K562 (cell line): Measurements from ENCODE around the gene NAIF1. TPM values are rescaled to one million over a fixed set of nuclear protein-coding genes. Genes with fewer than 3 reads are reported as not detected.
A peak's percentile ranks its signal among the peaks of the same experiment; 100 is the strongest.

ENCODE experiments used
- CCAR2 ChIP-seq: fragments of 200-400 bp; formaldehyde crosslinking; IDR thresholded peaks from 2 replicates; pipeline ENCODE4 v1.6.1; 2017; ENCODE audit warnings: mild to moderate bottlenecking, low read depth, low read length
- DDX20 ChIP-seq: fragments of 450-650 bp; IDR thresholded peaks from 2 replicates; pipeline ENCODE4 v1.6.1; 2016; ENCODE audit warnings: missing genetic modification characterization, low read depth, mild to moderate bottlenecking, missing compliant biosample characterization, moderate library complexity
- FOXO4 ChIP-seq: fragments of 450-650 bp; formaldehyde crosslinking; IDR thresholded peaks from 2 replicates; pipeline ENCODE4 v1.4.0; 2020; ENCODE audit warnings: mild to moderate bottlenecking, moderate library complexity
- GATA2 ChIP-seq: sonication (generic); formaldehyde crosslinking; IDR thresholded peaks from 2 replicates; pipeline ENCODE4 v1.4.0; 2020; ENCODE audit warnings: mild to moderate bottlenecking, missing genetic modification reagents
- HDAC3 ChIP-seq: fragments of 450-650 bp; IDR thresholded peaks from 2 replicates; pipeline ENCODE4 v1.6.1; 2018; ENCODE audit warnings: borderline replicate concordance, mild to moderate bottlenecking, moderate library complexity; ENCODE audit not compliant: partially characterized antibody
- MAZ ChIP-seq, 2 experiments: fragments of 450-650 bp in 1 of 2; sonication (generic) in 1 of 2; formaldehyde crosslinking; IDR thresholded peaks in 1 of 2; conservative IDR thresholded peaks in 1 of 2; 2 replicates each; pipeline versions ENCODE4 v1.4.0 to v1.5.0; 2020; ENCODE audit warnings: mild to moderate bottlenecking in 1 of 2, missing genetic modification reagents in 1 of 2
- MECOM ChIP-seq: fragments of 250-450 bp; sonication (Bioruptor Pico); IDR thresholded peaks from 2 replicates; pipeline ENCODE4 v1.8.0; 2022; ENCODE audit warnings: inconsistent platforms
- MEIS2 ChIP-seq: fragments of 450-650 bp; IDR thresholded peaks from 2 replicates; pipeline ENCODE4 v1.6.1; 2014; ENCODE audit warnings: mild to moderate bottlenecking; ENCODE audit not compliant: partially characterized antibody
- NEUROD1 ChIP-seq: fragments of 150-350 bp; IDR thresholded peaks from 2 replicates; pipeline ENCODE4 v1.6.1; 2014; ENCODE audit warnings: borderline replicate concordance, low read length, low read depth; ENCODE audit not compliant: partially characterized antibody
- SMARCA4 ChIP-seq: fragments of 450-650 bp; IDR thresholded peaks from 2 replicates; pipeline ENCODE4 v1.6.1; 2016
- SREBF2 ChIP-seq: sonication (generic); formaldehyde crosslinking; IDR thresholded peaks from 2 replicates; pipeline ENCODE4 v1.4.0; 2020; ENCODE audit warnings: mild to moderate bottlenecking, missing genetic modification reagents
- TSC22D4 ChIP-seq: fragments of 450-650 bp; IDR thresholded peaks from 2 replicates; pipeline ENCODE4 v1.6.1; 2016; ENCODE audit warnings: missing genetic modification characterization, missing biosample characterization, control low read depth
- ZNF174 ChIP-seq: fragments of 250-450 bp; sonication (Bioruptor Pico); IDR thresholded peaks from 2 replicates; pipeline ENCODE4 v1.4.0; 2020; ENCODE audit warnings: mild to moderate bottlenecking
- ZNF695 ChIP-seq: fragments of 450-650 bp; formaldehyde crosslinking; IDR thresholded peaks from 2 replicates; pipeline ENCODE4 v1.4.0; 2020; ENCODE audit warnings: mild to moderate bottlenecking, moderate library complexity
- polyA plus RNA-seq, 8 experiments: library from polyadenylated mRNA; depleted of rRNA in 4 of 8; stranded (reverse) in 5 of 8; unstranded in 3 of 8; fragments of >200 nt; fragmentation: Nextera tagmentation in 2 of 8; fragmentation: Illumina TruSeq in 1 of 8; extraction: Ambion mirVana in 2 of 8; extraction: Trizol in 1 of 8; gene quantifications; 2 replicates each; pipeline versions ENCODE4 v1.2.1 to v1.2.3, GENCODE V29; 2011 to 2014; ENCODE audit warnings: inconsistent platforms in 1 of 8, missing spikeins in 1 of 8
- total RNA-seq, 7 experiments: library from RNA; depleted of rRNA in 6 of 7; stranded (reverse); fragments of >200 nt in 6 of 7; fragmentation: Illumina TruSeq in 2 of 7; extraction: Trizol in 2 of 7; gene quantifications; 2 replicates each; pipeline versions ENCODE4 v1.2.1 to v1.2.3, GENCODE V29; 2011 to 2021; ENCODE audit warnings: low replicate concordance in 1 of 7
- TF ChIP-seq, protein P1 (sequence below), 2 experiments: fragments of 450-650 bp in 1 of 2; IDR thresholded peaks; 2 replicates each; pipeline ENCODE4 v1.6.1; 2011 to 2017; ENCODE audit warnings: low read depth in 2 of 2, antibody characterized with exemption in 1 of 2, borderline replicate concordance in 1 of 2, low read length in 1 of 2, mild to moderate bottlenecking in 1 of 2, mixed read lengths in 1 of 2; ENCODE audit not compliant: control insufficient read depth in 1 of 2
- TF ChIP-seq, protein P2 (sequence below), 2 experiments: fragments of 450-650 bp in 1 of 2; sonication (generic) in 1 of 2; formaldehyde crosslinking in 1 of 2; IDR thresholded peaks in 1 of 2; conservative IDR thresholded peaks in 1 of 2; 2 replicates each; pipeline versions ENCODE4 v1.6.1 to v1.8.1; 2016 to 2023; ENCODE audit warnings: mild to moderate bottlenecking in 2 of 2, moderate library complexity in 2 of 2, inconsistent platforms in 1 of 2, missing genetic modification reagents in 1 of 2
- TF ChIP-seq, protein P3 (sequence below): fragments of 450-650 bp; IDR thresholded peaks from 2 replicates; pipeline ENCODE4 v1.6.1; 2016; ENCODE audit warnings: antibody characterized with exemption

Gene NAIF1
- total and polyA plus RNA-seq, 9 of the 15 experiments (the other 6 are each of a cell fraction or from before 2014, with no cell fraction given), result 4.8 to 26.6 (median 17.2) TPM

- TF ChIP-seq TSC22D4 (tag) (no peak), FOXO4 (CRISPR knock-in tag) (no peak), CCAR2 (no peak), HDAC3 (no peak), MAZ (CRISPR knock-in tag; conservative IDR thresholded peaks at IDR 0.05 in 1 of 2, IDR thresholded peaks at IDR 0.05 in 1 of 2) (0 out of 4 replicates have a peak, but pooled peaks of 1 of the 2 experiments have one; percentile 23), ZNF695 (no peak), GATA2 (CRISPR knock-in tag) (peak; percentile 67), MEIS2 (peak; percentile 96), SREBF2 (CRISPR knock-in tag) (no peak), ZNF174 (no peak), MECOM (CRISPR knock-in tag) (peak; percentile 73), DDX20 (tag) (no peak), SMARCA4 (peak; percentile 99), NEUROD1 (peak; percentile 71)
- TF ChIP-seq, protein P1, sequence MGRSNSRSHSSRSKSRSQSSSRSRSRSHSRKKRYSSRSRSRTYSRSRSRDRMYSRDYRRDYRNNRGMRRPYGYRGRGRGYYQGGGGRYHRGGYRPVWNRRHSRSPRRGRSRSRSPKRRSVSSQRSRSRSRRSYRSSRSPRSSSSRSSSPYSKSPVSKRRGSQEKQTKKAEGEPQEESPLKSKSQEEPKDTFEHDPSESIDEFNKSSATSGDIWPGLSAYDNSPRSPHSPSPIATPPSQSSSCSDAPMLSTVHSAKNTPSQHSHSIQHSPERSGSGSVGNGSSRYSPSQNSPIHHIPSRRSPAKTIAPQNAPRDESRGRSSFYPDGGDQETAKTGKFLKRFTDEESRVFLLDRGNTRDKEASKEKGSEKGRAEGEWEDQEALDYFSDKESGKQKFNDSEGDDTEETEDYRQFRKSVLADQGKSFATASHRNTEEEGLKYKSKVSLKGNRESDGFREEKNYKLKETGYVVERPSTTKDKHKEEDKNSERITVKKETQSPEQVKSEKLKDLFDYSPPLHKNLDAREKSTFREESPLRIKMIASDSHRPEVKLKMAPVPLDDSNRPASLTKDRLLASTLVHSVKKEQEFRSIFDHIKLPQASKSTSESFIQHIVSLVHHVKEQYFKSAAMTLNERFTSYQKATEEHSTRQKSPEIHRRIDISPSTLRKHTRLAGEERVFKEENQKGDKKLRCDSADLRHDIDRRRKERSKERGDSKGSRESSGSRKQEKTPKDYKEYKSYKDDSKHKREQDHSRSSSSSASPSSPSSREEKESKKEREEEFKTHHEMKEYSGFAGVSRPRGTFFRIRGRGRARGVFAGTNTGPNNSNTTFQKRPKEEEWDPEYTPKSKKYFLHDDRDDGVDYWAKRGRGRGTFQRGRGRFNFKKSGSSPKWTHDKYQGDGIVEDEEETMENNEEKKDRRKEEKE (IDR thresholded peaks at IDR 0.05; ENCODE audit: borderline replicate concordance in 1 of 2, control insufficient read depth in 1 of 2, low read depth in 2 of 2, low read length in 1 of 2), result no peak
- TF ChIP-seq, protein P2, sequence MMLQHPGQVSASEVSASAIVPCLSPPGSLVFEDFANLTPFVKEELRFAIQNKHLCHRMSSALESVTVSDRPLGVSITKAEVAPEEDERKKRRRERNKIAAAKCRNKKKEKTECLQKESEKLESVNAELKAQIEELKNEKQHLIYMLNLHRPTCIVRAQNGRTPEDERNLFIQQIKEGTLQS (IDR thresholded peaks at IDR 0.05), result peak; percentile 95
- TF ChIP-seq, protein P2 (CRISPR knock-in tag; conservative IDR thresholded peaks at IDR 0.05), result peak; percentile 47; the same call in 1 of the 2 replicates
- TF ChIP-seq, protein P3, sequence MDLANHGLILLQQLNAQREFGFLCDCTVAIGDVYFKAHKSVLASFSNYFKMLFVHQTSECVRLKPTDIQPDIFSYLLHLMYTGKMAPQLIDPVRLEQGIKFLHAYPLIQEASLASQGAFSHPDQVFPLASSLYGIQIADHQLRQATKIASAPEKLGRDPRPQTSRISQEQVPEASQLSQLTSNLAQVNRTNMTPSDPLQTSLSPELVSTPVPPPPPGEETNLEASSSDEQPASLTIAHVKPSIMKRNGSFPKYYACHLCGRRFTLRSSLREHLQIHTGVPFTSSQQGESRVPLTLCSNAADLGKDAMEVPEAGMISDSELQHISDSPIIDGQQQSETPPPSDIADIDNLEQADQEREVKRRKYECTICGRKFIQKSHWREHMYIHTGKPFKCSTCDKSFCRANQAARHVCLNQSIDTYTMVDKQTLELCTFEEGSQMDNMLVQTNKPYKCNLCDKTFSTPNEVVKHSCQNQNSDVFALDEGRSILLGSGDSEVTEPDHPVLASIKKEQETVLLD, result peak; percentile 13; the same call in 1 of the 2 replicates
Observed at GRCh38 chr9:128078504-128079434, 11.6 kb upstream of the NAIF1 start (continued).
